ENCODE results near the gene DIPK1C.

DNA sequence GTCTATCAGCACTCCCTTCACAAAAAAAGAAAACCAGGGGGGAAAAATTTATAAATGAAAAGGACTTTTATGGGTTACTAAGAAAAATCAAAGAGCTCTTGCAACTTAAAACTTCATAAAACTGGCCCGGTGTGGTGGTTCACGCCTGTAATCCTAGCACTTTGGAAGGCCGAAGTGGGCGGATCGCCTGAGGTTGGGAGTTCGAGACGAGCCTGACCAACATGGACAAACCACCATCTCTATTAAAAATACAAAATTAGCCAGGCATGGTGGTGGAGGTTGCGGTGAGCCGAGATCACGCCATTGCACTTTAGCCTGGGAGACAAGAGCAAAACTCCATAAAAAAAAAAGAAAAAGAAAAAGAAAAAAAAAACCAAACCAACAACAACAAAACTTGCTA lies 1.7 kb downstream of the DIPK1C start:
- TF ChIP-seq, protein P1, sequence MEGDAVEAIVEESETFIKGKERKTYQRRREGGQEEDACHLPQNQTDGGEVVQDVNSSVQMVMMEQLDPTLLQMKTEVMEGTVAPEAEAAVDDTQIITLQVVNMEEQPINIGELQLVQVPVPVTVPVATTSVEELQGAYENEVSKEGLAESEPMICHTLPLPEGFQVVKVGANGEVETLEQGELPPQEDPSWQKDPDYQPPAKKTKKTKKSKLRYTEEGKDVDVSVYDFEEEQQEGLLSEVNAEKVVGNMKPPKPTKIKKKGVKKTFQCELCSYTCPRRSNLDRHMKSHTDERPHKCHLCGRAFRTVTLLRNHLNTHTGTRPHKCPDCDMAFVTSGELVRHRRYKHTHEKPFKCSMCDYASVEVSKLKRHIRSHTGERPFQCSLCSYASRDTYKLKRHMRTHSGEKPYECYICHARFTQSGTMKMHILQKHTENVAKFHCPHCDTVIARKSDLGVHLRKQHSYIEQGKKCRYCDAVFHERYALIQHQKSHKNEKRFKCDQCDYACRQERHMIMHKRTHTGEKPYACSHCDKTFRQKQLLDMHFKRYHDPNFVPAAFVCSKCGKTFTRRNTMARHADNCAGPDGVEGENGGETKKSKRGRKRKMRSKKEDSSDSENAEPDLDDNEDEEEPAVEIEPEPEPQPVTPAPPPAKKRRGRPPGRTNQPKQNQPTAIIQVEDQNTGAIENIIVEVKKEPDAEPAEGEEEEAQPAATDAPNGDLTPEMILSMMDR (IDR thresholded peaks at IDR 0.05 in 8 of 11, conservative IDR thresholded peaks at IDR 0.05 in 3 of 11): no peak
- no peak for TF ChIP-seq POLR2AphosphoS5 (IDR thresholded peaks at IDR 0.05)

All from spleen (tissue), 7 donors.